Measurements from ENCODE around the gene ATF4. TPM values are rescaled to one million over a fixed set of nuclear protein-coding genes. Genes with fewer than 3 reads are reported as not detected.

Gene ATF4
- total and polyA plus RNA-seq, 2 of the 8 experiments (the other 6 are each of a cell fraction or from before 2014, with no cell fraction given) = 553 to 704 TPM

GRCh38 chr22:39570226-39570625, 49.9 kb downstream of the ATF4 start:
- CTCF ChIA-PET (ENCODE audit: partially characterized antibody) = interaction anchor here (0.7 to 9.0 kb wide), 2 partner anchors 10 to 383 kb away, joined by 3 to 47 read pairs; no protein-coding TSS in a partner anchor
- Histone ChIP-seq H3K4ac (replicated peaks; ENCODE audit: insufficient read length, low read depth, low read length) (no peak overlapping the region), H2BK12ac (ENCODE audit: low read depth, low read length) (no peak overlapping the region), H3K9me3 (ENCODE audit: insufficient read depth in 2 of 2, low read depth in 1 of 2, low read length in 1 of 2) (peaks cover 0 to 3% of the 10 kb centered on the region in 2 experiments; a peak in 1 of 4 replicates), H2BK15ac (ENCODE audit: low read length) (no peak overlapping the region), H3K18ac (ENCODE audit: extremely low read depth, low read length) (no peak overlapping the region), H3K23me2 (ENCODE audit: low read depth, low read length) (peaks cover 9% of the 10 kb centered on the region; the same call in 1 of the 2 replicates), H4K20me1 (replicated peaks in 1 of 2; ENCODE audit: control insufficient read depth in 1 of 2, insufficient read depth in 2 of 2, low read length in 2 of 2) (peaks cover 0 to 7% of the 10 kb centered on the region in 2 experiments), H4K5ac (ENCODE audit: insufficient read length, low read depth, low read length) (no peak overlapping the region), H2AFZ (ENCODE audit: low read length) (no peak overlapping the region), H4K8ac (ENCODE audit: extremely low read depth, insufficient read depth, low read length) (no peak overlapping the region), H3K56ac (replicated peaks; ENCODE audit: insufficient read length, low read depth, low read length) (no peak overlapping the region), H2BK120ac (replicated peaks; ENCODE audit: low read depth, low read length) (no peak overlapping the region), H3K27me3 (replicated peaks in 1 of 4; ENCODE audit: control insufficient read depth in 3 of 4, extremely low read depth in 1 of 4, insufficient read depth in 3 of 4, low read length in 3 of 4) (no peaks in the 10 kb centered on the region; a peak in 1 of 7 replicates), H3K27ac (ENCODE audit: low read depth, low read length) (no peak overlapping the region), H4K91ac (replicated peaks; ENCODE audit: insufficient read length, low read length) (no peak overlapping the region), H3K79me2 (ENCODE audit: control insufficient read depth in 1 of 2, insufficient read depth in 2 of 2, low read length in 2 of 2) (no peaks in the 10 kb centered on the region), H3K4me1 (replicated peaks in 1 of 4; ENCODE audit: control insufficient read depth in 3 of 4, insufficient read depth in 4 of 4, low read length in 3 of 4) (0 out of 7 replicates have a peak, but pooled peaks cover 0 to 4% (median 0%) of the 10 kb centered on the region in 4 experiments), H3K9ac (replicated peaks in 1 of 4; ENCODE audit: extremely low read depth in 1 of 4, low read depth in 3 of 4, low read length in 3 of 4) (no peak overlapping the region), H3K79me1 (ENCODE audit: low read depth, low read length) (no peaks in the 10 kb centered on the region), H3K14ac (ENCODE audit: insufficient read length) (no peak overlapping the region), H3K4me3 (ENCODE audit: extremely low read depth in 1 of 4, insufficient read depth in 2 of 4, low read depth in 3 of 4, low read length in 4 of 4) (no peak overlapping the region), H3K23ac (ENCODE audit: insufficient read length) (no peak overlapping the region), H2AK5ac (ENCODE audit: low read depth, low read length) (no peak overlapping the region), H2BK20ac (ENCODE audit: low read length) (no peak overlapping the region), H3K36me3 (ENCODE audit: control insufficient read depth in 2 of 4, insufficient read depth in 4 of 4, low read length in 3 of 4) (no peaks in the 10 kb centered on the region), H2BK5ac (ENCODE audit: low read depth, low read length) (no peak overlapping the region), H3K4me2 (ENCODE audit: insufficient read depth in 1 of 2, low read depth in 2 of 2, low read length in 2 of 2) (no peak overlapping the region)
- TF ChIP-seq KDM1A (IDR thresholded peaks at IDR 0.05; ENCODE audit: borderline replicate concordance, low read length) = no peak
- TF ChIP-seq CEBPB (IDR thresholded peaks at IDR 0.05; ENCODE audit: low read depth, low read length) = 0 out of 2 replicates have a peak, but pooled peaks have one; percentile 16
- POLR2A ChIA-PET (ENCODE audit: partially characterized antibody) = no interaction called here
- no peak for FAIRE-seq
- no peak for DNase-seq (ENCODE audit: low read depth in 1 of 2, low spot score in 2 of 2)
- WGBS, 2 experiments (ENCODE audit: extremely low coverage in 1 of 2, insufficient coverage in 1 of 2, insufficient read length in 1 of 2, insufficient replicate concordance in 2 of 2, low coverage in 1 of 2, low lambda C conversion rate in 2 of 2, missing lambda C conversion rate in 1 of 2) = 82% methylated on average over 2 of the region's 3 CpGs; no CpG with 5 or more reads in 1 of the 2 experiments

Measured in H1 (cell line).